Stimulated activated CD8-positive, alpha-beta memory T cell treated with anti-CD3 and anti-CD28 coated beads, Interleukin-12 subunit alpha, Interleukin-12 subunit beta, amount 100 ng/mL, for 1 hour (primary cell): ENCODE results near the gene NUTF2.

Experiments
- DNase-seq: peaks from one replicate; pipeline ENCODE4 v3.0.0-alpha.2; 2020; ENCODE audit warnings: low read depth

The NUTF2 gene

DNA sequence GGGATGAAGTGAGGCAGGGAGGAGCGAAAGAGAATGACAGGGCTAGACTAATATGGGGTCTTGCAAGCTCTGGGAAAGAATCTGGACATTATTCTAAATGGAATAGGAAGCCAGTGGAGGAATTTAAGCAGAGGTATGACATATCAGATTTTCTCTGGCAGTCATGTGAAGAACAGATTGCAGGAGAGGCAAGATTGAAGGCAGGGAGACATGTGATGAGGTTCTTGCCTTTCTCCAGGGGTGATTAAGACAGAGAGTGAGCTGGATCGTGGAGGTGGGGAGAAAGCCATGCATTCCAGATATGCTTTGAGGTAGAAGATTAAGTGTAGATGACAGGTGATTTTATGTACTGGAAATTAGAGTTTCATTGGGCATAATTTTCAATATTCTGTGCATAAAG, 8.9 kb upstream of the NUTF2 start:
- no peak for DNase-seq

DNA sequence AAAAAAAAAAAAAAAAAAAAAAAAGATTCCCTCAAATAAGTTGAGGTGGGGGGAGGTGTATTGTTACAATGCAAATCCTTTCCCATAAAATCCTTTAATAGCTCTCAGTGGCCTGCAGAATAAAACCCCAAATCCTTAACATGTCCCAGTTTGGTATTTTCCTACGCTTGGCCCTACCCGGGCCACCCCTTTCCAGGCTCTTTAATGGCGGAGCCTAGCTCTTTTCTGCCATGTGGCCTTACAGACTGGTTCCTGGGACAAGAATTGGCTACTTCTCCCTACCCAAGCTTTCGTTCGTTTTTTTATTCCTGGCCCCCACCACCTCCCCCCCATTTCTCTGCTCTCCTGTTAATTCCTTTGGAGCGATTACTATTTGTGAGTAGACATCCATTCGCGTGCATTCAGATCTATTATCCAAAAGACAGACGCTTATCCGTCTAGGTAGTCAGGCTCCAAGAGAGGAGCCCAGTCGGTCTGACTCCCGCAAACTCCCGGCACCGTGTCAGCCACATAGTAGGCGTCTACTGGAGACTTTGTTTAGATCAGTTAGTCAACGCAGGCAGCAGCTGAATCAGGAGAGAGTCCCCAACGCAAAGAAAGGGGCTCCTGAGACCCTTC, 5.4 kb upstream of the NUTF2 start:
- no peak for DNase-seq

DNA sequence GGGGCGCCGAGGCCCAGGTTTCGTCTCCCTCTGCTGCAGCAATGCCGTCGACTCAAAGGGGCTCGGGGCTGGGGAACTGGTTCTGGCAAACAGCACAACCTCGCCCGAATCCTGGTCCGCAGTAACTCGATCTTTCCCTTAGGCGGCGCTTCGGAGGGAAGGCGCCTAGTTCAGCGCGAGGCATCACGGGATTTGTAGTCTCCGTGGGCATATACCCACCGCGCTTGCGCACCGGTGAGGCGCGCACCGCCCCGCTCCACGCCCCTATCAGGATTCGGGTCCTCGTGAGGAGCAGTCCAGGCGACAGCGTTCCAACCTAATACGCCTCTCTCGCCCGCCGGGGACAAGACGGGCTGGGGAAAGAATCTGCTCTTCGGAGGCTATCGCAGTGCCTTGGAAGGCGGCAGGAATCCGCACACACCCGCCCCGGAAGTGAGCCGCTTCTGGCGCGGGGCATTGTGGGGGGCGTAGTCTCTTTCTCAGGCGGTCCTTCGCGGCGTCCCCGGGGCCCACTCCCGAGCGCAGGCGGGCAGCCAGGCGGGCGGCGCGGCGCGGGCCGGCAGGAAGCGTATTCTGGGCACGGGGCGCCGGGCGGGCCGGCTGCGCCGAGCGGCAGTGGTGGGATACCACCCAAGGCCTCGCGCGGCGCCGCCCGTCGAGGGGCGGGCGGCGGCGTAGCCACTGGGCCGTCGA, 4.8 kb upstream of the NUTF2 start, which contains the start of gene THAP11:
THAP11 (plus strand) TSS at position 505 of the 693 bp plus-strand sequence. CDS start 235 bp downstream, outside the sequence.
- peak; percentile 90 for DNase-seq

DNA sequence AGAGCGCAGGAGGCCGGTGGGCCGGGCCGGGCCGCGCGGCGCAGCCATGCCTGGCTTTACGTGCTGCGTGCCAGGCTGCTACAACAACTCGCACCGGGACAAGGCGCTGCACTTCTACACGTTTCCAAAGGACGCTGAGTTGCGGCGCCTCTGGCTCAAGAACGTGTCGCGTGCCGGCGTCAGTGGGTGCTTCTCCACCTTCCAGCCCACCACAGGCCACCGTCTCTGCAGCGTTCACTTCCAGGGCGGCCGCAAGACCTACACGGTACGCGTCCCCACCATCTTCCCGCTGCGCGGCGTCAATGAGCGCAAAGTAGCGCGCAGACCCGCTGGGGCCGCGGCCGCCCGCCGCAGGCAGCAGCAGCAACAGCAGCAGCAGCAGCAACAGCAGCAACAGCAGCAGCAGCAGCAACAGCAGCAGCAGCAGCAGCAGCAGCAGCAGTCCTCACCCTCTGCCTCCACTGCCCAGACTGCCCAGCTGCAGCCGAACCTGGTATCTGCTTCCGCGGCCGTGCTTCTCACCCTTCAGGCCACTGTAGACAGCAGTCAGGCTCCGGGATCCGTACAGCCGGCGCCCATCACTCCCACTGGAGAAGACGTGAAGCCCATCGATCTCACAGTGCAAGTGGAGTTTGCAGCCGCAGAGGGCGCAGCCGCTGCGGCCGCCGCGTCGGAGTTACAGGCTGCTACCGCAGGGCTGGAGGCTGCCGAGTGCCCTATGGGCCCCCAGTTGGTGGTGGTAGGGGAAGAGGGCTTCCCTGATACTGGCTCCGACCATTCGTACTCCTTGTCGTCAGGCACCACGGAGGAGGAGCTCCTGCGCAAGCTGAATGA, 4.0 kb upstream of the NUTF2 start:
- peak; percentile 30 for DNase-seq

DNA sequence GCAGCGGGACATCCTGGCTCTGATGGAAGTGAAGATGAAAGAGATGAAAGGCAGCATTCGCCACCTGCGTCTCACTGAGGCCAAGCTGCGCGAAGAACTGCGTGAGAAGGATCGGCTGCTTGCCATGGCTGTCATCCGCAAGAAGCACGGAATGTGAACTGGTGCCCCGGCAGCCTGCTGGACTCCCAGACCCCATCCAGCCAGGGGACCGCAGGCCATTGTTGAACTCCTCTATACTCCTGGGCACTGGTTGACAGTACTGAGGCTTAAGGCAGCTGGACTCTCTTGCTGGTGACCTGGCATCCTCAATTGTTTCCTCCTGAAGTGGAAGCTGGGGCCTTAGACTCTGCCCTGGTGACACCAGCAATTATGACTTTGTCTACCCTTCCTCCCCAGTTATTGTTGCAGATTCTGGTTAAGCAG, 3.4 kb upstream of the NUTF2 start:
- DNase-seq, result no peak

DNA sequence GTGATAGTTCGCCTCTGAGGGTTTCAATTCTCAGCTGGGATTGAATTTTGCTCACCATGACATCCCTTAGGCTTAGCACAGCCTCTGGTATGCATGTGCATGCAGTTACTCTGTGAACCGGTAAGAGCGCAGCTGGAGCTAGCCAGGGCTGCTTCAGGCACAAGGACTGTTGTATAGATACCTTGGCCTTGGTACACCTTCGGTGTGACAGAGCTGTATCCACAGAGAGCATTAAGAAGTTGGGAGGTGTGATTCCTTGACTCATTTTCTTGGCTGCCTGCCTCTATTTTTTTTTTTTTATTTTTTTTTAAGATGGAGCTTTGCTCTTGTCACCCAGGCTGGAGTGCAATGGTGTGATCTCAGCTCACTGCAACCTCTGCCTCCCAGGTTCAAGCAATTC, 2.2 kb upstream of the NUTF2 start:
- DNase-seq, result no peak

DNA sequence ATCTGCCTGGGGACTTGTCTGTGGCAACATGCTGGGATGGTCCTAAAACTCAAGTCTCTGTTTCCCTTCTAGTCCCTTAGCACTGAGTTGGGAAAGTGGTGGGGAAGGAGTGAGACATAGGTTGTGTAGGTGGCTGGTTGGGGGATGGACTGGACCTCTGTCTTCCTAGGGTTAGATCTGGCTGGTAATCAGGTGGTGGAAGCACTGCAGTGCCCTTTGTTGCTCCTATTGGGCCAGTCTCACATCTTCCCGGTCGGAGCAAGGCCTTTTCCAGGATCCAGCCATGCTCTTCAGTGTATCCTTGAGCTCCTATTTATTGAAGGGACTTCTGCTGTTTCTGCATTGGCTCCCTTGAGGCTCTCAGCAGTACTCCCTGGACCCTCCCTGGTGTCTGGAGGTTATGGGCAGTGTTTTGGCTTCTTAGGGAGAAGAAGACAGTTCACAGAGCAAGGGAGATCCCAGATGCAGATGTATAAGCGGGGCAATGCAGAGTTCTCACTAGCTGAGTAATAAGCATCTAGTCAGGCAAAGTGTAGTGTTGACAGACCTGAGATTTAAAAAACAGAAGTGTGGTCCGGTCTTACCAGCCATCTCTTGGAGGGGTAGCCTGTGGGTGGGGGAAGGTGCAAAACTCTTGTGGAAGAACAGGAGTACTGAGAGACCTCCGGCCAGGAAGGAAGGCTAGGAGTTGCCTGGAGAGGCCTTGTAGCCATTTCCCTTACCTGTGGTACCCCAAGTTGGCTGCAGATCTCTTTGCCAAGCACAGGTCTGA, 1.3 kb upstream of the NUTF2 start:
- no peak for DNase-seq

DNA sequence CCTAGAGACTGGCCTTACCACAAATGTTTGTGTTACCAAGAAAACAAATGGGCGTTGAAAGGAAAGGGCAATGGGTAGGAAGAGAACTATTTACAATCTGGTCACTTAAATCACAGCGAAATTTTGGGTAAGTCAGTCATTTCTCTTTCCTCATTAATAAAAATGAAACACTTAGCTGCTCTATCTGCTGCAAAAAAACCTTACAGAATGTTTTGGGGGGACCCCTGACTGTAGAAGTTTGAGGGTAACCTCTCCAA, 742 bp upstream of the NUTF2 start:
- DNase-seq, result no peak

DNA sequence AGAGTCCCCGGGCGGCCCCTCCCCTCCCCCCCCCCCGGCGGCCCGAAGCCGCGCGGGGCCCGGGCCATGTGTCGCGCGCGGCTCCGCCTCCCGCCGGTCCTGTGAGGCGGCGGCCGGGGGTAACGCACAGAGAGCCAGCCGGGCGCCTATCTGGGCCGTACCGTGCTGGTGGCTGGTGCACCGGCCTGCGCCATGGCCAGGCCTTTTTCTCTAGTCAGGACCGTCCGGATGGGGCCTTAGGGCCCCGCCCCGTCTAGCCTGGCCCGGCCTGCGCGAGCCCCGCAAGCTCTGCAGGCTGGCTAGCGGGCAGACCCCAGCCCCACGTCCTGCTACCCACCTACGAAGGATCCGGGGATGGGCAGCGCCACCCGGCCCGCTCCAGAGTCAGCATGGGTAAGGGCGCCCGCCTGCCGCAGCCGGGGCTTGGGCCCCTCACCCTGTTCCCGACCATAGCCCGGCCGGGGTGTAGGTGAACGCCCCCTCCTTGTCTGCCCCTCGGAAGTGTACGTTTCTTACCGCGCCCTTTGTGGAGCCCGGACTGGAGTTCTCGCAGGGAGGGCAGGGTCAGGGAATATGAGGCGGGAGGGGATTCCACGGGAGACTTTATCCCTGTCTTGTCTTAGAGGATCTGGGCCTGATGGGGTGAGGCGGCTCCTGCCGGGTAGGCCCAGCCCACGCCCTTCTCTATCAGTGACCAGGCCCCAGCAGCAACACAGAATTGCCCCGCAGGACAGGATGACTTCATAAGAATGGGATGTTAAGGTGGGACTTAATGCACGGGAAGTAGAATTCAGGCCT, 530 bp downstream of the NUTF2 start, which contains the start of gene CENPT:
CENPT (minus strand) TSS at position 630 of the 798 bp plus-strand sequence. CDS start 13,834 bp downstream, outside the sequence.
- peak; percentile 40 for DNase-seq

DNA sequence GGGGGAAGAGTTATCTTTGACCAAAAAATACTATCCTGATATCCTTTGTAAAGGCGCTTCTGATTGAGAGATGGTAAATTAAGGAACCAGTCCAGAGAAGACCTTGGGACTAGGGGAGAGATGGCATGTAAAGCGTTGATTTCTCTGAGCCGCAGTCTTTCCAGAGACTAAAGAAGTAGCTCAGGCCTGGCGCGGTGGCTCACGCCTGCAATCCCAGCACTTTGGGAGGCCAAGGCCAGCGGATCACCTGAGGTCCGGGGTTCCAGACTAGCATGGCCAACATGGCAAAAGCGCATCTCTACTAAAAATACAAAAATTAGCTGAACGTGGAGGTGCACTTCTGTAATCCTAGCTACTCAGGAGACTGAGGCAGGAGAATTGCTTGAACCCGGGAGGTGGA, 1.4 kb downstream of the NUTF2 start:
- no peak for DNase-seq

DNA sequence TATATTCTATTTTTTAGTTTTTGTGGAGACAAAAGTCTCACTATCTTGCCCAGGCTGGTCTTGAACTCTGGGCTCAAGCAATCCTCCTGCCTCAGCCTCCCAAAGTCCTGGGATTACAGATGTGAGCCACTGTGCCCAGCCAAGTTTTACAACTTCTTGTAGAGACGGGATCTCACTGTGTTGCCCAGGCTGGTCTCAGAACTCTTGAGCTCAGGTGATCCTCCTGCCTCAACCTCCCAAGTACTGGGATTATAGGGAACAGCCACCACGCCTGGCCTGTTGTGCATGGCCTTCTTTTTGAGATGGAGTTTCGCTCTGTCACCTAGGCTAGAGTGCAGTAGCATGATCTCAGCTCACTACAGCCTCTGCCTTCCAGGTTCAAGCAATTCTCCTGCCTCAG, 6.9 kb downstream of the NUTF2 start:
- no peak for DNase-seq

DNA sequence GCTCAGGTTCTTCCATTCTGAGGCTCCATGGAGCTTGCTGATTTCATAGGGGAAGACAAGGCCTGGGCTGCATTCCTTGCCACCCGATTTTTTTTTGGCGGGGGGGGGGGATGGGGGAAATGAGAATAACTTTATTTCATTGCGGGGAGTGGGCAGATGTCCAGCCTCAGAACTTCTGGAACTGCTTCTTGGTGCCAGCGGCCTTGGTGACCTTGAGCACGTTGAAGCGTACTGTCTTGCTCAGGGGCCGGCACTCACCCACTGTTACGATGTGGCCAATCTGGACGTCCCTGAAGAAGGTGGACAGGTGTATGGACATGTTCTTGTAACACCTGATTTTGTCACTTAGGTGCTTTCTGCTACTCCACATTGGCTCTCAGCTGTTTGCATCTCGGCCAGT, 9.1 kb downstream of the NUTF2 start:
- no peak for DNase-seq

DNA sequence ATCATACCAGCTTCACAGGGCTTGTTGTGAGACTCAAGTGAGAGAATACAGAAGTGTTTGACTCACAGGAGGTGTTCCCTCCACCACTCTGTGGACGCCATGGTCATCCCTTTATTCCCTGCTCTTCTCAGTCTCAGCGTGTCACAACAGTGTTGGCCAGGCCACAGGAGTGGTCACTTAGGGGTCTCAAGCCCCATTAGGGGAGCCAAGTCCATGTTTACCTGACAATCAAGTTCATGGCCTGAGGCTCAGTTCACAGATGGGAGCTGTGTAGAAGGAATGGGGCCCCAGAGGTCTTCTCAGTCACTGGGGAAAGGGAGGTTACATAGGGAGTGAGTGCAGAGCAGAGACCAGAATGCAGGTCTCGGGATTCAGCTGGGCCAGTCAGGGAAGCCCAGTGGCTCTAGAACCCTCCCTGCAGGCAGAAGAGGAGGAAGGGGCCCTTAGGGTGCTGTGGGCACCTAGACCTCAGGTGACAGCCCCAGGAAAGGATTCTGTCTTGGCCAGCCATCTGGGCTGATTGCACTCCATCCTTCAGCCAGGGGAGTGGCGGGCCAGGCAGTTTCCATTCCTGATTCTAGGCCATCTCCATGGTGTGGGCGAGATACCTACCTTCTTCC, 10.3 kb downstream of the NUTF2 start:
- no peak for DNase-seq

DNA sequence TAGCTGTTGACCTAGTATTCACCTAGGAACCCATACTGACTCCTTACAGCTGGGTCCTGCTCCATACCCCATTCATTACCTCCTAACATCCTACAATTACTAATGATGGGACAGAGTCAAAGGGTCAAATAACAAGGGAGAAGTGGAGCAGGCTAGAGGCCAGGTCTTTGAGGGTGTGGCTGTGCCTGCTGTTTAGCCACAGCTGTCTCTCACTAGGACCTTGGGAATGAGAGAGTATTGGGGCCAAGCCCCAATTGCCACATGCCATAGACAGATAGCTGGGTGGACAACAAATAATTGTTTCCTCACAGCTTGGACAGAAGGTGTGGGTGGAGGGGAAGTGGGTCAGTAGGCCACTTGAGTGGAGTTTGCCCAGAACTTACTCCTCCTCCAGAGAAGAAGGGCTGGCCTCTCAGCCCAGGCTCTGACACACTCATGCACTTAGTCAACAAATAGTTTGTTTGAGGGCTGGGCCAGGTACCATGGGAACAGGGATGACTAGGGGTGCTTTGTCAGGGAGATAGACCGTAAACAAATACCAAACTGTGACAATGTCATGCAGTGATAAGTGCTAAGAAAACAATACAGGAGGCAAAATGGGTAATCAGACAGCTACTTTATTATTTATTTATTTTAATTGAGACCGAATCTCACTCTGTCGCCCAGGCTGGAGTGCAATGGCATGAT, 11.0 kb downstream of the NUTF2 start:
- no peak for DNase-seq

DNA sequence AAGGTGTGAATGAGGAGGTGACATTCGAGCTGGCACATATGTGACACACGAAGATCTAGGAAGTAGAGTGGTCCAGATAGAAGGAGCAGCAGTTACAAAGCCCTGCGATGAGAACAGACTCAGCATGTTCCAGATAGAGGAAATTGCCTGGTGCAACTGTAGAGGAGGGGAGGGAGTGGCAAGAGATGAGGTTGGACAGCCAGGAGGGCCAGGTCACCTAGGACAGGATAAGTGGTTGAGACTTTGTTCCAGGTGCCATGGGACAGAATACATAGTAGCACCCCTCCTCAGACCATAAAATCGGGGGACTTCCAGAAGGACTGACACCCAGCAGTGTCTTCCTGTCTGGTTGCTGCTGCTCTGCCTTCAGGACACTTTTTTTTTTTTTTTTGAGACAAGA, 11.8 kb downstream of the NUTF2 start:
- DNase-seq, result no peak

DNA sequence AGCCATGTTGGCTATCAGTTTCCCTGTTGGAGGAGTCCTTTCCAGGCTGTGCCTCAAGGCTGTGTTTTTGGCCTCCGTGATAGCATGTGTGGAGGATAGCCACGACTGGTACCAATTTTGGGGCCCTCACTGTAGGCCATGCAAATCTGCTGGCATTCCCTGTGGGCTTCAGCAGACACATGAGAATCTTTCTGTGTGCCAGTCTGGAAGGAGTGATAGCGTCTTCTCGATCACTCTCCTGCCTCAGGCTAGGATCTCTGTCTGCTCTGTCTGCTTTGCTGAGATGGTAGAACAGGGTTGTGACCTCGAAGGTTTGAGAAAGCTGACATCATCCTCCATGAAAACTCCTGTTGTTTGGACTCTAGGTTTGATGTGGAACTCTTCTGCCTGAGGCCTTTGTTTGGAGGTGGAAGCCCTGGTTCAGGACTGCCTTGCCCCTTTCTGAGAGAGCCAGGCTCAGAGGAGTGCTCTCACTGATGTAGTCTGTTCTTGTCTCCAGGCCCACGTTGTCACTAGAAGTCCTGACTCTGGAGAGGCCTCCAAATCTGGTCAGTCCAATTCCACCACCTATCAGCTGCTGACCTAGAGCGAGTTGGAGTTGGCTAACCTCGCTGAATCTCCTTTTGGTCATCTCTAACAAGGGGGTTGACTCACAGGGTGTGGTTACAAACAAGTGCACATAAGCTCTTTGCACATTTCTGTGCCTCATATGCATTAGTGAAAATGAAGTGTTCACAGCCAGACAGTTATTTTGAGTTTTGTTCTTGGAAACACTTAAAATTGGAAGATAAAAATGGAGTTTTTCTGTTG, 14.1 kb downstream of the NUTF2 start:
- DNase-seq, result no peak

DNA sequence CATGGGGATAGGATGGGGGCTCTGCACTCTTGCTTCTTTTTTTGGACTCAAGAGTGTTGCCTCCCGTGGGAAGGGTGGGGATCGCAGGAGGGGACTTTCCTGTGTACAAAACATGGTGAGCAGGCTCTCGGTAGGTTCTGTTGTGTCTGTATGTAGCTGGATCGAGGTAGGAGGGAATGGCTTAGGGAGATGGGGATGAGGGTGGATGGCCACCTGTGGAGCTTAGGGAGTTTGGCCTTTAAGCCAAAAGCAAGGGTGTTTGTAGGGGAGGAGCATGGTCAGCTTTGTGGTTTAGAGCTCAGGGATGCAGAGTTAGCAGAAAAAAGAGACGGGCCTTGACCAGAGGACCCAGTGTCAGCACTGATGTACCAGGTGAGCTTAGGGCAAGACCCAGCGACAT, 15.1 kb downstream of the NUTF2 start:
- no peak for DNase-seq

DNA sequence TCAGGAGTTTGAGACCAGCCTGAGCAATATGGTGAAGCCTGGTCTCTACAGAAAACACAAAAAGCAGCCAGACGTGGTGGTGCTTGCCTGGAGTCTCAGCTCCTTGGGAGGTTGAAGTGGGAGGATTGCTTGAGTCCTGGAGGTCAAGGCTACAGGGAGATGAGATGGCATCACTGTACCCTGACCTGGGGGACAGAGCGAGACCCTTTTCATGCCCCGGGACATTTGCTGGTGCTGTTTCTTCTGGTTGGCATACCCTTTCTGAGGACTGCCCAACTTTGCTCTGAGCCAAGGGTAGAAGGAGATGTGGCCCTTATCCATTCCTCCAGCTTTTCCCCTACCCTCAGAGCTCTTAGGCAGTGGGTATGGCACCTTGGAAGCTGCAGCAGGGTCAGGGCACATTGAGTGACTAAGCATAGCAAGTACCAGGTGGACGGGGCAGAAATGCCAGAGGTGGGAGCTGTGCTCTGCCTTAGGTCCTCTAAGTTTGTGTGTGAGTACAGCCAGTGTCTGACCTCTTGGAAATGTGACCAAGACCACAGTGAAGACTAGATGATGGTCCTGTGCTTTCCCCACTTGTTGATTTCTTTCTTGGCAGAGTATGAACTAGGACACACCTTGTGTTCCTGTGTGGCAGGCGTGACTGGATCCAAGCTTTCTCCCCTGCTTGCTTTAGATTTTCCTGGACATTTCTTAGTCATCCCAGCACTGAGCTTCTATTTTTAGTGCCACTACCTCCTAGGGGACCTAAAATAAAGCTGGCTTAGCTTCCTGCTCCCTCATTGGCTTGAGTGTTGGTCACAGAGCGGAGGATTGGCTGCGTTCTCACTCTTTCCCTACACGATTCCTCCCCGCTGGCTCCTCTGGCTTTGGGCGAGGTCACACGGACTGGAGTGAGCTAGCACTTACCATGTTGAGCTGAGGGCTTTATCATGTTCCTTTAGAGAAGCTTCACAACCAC, 16.2 kb downstream of the NUTF2 start:
- DNase-seq, result no peak
